Left ventricle myocardium inferior (tissue), 1 donor: ENCODE measurements around the gene SCLY. TPM values are rescaled to one million over a fixed set of nuclear protein-coding genes. Genes with fewer than 3 reads are reported as not detected.

Experiments used
- DNase-seq: peaks from one replicate; pipeline ENCODE4 v3.0.0-alpha.2; 2020
- H3K27ac ChIP-seq: fragments of 200-600 bp; replicated peaks from 2 replicates; pipeline ENCODE4 v1.8.0; 2021
- H3K27me3 ChIP-seq: fragments of 200-600 bp; 2 replicates; pipeline ENCODE4 v1.8.0; 2021; ENCODE audit warnings: low read depth
- H3K36me3 ChIP-seq: fragments of 200-600 bp; 2 replicates; pipeline ENCODE4 v1.8.0; 2021
- H3K4me1 ChIP-seq: fragments of 200-600 bp; 2 replicates; pipeline ENCODE4 v1.8.0; 2021
- H3K4me3 ChIP-seq: fragments of 200-600 bp; 2 replicates; pipeline ENCODE4 v1.8.0; 2021; ENCODE audit warnings: mild to moderate bottlenecking, moderate library complexity
- H3K9me3 ChIP-seq: fragments of 200-600 bp; replicated peaks from 2 replicates; pipeline ENCODE4 v1.8.0; 2021
- intact Hi-C: fragments of 100-400 bp; cut with micrococcal nuclease; formaldehyde crosslinking; loops from one replicate; pipeline ENCODE4 v1.11.0; 2022
- total RNA-seq: library from RNA; stranded (reverse); fragmentation: NEBNext Ultra II Directional; extraction: Animal tissue kit (Norgen Biotek cat#: 25700); gene quantifications from one replicate; pipeline ENCODE4 v1.2.1, GENCODE V29; 2021
- TF ChIP-seq, protein P1 (sequence below): fragments of 200-600 bp; IDR thresholded peaks from 2 replicates; pipeline ENCODE4 v1.8.0; 2021; ENCODE audit warnings: antibody characterized with exemption, mild to moderate bottlenecking, borderline replicate concordance
- donor health status: DM: no; HTN: yes; CAD: no; lungs with severe emphysema.

Gene SCLY
- total RNA-seq, 1 donor from 2014 or later: 10.9 TPM

DNA sequence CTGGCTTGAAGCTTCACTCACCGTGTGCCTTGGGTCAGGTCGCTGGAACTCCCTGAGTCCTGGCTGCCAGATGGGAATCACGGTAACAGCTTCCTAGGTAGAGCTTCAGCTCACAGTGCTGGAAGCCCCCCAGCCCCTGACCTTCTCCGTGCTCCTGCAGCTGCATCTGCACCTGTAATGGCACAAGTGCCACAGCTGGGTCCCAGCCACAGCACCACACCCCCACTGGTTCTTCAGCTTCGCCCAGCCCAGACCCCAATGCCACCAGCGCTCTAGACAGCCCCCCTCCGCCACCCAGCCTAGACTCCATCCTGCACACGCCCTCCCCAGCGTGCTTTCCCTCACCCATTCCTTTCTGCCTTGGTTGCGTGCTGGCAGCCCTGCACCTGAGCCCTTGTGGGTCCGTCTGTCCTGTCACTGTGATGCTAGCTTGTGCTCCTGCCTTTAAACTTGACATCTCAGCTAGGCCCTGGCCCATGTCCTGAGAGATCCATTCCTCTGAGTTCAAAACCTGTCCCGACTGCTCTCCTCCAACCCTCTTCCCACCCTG is 31.8 kb downstream of the SCLY start:
- DNase-seq: no peak
- Histone ChIP-seq H3K9me3 (no peaks in the 10 kb centered on the region), H3K27ac (no peak overlapping the region), H3K36me3 (no peaks in the 10 kb centered on the region), H3K27me3 (no peaks in the 10 kb centered on the region), H3K4me1 (no peaks in the 10 kb centered on the region), H3K4me3 (no peak overlapping the region)
- TF ChIP-seq, protein P1, sequence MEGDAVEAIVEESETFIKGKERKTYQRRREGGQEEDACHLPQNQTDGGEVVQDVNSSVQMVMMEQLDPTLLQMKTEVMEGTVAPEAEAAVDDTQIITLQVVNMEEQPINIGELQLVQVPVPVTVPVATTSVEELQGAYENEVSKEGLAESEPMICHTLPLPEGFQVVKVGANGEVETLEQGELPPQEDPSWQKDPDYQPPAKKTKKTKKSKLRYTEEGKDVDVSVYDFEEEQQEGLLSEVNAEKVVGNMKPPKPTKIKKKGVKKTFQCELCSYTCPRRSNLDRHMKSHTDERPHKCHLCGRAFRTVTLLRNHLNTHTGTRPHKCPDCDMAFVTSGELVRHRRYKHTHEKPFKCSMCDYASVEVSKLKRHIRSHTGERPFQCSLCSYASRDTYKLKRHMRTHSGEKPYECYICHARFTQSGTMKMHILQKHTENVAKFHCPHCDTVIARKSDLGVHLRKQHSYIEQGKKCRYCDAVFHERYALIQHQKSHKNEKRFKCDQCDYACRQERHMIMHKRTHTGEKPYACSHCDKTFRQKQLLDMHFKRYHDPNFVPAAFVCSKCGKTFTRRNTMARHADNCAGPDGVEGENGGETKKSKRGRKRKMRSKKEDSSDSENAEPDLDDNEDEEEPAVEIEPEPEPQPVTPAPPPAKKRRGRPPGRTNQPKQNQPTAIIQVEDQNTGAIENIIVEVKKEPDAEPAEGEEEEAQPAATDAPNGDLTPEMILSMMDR: no peak
- intact Hi-C loops: no loop called here

DNA sequence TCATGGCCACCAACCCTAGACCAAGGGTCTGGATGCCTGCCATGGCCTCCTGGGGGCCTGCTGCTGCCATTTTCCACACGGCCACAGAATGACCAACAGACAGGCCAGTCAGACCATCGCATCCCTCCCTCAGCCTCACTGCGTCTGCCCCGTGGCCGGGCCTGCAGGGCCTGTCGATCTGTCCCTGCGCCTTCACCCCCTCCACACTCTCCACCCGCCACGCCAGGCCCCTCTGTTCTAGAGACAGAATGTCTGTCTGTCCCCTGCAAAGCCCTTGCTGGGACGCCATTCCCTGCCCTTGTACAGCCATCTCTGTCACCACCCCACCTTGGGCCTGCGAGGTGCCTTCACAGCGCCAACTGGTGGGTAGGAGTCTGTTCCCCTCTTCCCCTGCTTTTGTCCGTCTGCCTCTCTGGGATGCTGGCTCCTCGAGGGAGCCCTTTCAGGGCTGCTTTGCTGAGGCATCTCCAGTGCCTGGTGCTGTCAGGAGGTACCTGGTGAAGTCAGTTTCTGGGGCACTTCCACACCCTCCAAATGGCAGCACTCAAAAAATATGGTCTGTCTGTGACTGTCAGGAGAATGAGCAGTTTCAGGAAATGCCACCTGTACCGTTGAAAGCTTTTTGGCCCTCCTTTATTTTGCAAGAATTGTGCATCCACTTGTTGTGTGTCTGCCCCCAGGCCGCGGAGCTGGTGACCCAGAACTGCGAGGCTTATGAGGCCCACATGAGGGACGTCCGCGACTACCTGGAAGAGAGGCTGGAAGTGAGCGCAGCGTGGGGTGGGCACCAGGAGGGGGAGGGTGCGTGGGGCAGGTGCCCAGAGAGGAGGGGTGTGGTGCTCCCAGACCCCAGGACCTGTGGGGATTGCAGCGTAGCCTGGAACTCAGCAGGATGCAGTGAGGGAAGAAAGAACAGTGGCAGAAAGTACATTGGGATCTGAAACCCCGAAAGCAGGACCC is 32.7 kb downstream of the SCLY start:
- intact Hi-C loops: no loop called here
- no peak for DNase-seq

DNA sequence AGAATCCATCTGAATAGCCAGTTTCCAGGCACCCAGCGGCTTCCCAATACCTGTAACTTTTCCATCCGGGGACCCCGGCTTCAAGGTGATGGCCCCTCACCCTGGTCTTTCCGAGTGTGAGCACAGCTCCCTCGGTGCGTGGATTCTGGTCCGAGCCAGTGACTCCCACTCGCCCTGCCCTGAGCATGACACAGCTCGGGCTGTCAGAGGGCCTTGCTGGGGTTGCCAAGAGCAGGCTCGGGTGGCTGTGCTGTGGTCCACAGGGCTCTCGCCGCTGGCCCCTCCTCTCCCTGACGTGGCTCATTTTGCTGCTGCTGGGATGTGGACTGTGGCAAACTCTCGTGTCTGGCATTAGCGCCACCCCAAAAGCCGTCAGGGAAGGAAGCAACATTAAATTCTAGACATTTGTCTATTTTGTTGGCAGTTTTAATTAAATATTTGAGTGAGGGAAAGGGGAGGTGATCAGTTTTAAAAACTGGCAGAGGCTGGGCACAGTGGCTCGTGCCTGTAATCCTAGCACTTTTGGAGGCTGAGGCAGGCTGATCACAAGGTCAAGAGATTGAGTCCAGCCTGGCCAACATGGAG is 33.7 kb downstream of the SCLY start:
- Histone ChIP-seq H3K27me3 (no peaks in the 10 kb centered on the region), H3K9me3 (no peaks in the 10 kb centered on the region), H3K27ac (no peak overlapping the region), H3K4me1 (peaks cover 9% of the 10 kb centered on the region), H3K4me3 (no peak overlapping the region), H3K36me3 (no peaks in the 10 kb centered on the region)
- intact Hi-C loops: no loop called here
- DNase-seq: no peak
- TF ChIP-seq, protein P1: no peak

More for the DNA sequence above, 32.7 kb downstream of the SCLY start:
- no peaks in the 10 kb centered on the region for H3K27me3 ChIP-seq
- H3K36me3 ChIP-seq: no peaks in the 10 kb centered on the region
- no peak overlapping the region for H3K4me3 ChIP-seq
- no peaks in the 10 kb centered on the region for H3K4me1 ChIP-seq
- H3K9me3 ChIP-seq: no peaks in the 10 kb centered on the region
- H3K27ac ChIP-seq: no peak overlapping the region
- TF ChIP-seq, protein P1: no peak

DNA sequence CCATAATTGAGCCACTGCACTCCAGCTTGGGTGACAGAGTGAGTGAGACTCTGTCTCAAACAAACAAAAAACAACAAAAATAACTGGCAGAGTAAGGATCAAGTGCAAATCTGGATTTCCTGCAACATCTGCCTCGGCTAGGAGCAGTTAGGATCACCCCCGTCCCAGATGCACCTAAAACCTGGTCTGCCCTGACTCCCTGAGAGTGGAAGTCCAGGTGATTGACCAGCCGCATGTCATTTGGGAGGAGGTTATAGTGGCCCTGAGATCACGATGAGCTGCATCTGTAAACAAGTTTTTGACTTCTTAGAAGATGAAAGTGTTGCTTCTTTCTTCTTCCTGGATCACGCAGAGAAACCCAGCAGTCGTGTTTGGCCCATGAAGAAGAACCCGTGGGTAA is 34.3 kb downstream of the SCLY start:
- H3K27ac ChIP-seq: no peak overlapping the region
- H3K4me1 ChIP-seq: peaks cover 9% of the 10 kb centered on the region
- no peaks in the 10 kb centered on the region for H3K27me3 ChIP-seq
- no peak overlapping the region for H3K4me3 ChIP-seq
- H3K9me3 ChIP-seq: no peaks in the 10 kb centered on the region
- DNase-seq: no peak
- intact Hi-C loops: no loop called here
- H3K36me3 ChIP-seq: no peaks in the 10 kb centered on the region
- TF ChIP-seq, protein P1: no peak

DNA sequence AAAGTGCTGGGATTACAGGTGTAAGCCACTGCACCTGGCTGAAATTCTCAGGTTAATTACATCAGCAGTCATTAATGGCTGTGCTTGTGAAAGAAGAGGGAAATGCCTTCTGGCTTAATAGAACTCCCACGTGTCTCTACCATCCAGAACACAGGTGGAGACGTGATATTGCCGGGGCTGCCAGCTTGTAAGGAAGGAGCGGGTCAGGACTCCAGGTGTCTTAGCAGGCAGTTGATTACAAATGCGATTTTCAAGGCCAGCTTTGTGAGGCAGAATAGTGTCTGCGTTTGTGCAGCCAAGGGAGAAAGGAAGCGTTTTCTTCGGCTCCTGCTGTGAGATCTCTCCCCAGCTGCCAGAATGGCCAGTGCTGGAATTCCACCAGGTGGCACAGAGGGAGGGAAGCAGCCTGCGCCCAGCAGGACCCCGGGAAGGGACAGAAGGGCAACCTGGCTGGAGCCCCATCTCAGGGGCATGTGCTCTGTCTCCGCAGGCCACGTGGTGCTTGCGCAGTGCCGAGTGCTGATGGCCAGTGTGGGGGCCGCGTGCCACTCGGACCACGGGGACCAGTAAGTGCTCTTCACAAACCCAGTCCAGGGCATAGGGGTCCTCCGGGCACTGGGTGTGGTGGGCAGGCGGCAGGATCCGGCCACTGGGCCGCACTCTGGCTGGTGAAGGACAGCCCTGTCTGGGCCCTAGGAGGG is 35.7 kb downstream of the SCLY start:
- H3K27me3 ChIP-seq: no peaks in the 10 kb centered on the region
- H3K9me3 ChIP-seq: no peaks in the 10 kb centered on the region
- peaks cover 9% of the 10 kb centered on the region for H3K4me1 ChIP-seq
- H3K4me3 ChIP-seq: no peak overlapping the region
- no peak for DNase-seq
- H3K27ac ChIP-seq: no peak overlapping the region
- TF ChIP-seq, protein P1: no peak
- intact Hi-C loops: no loop called here
- H3K36me3 ChIP-seq: no peaks in the 10 kb centered on the region
